ENCODE data around the gene MLH1.

The MLH1 gene

GRCh38 chr3:37029516-37030163, 36.3 kb downstream of the MLH1 start:
- Histone ChIP-seq H3K9ac (no peak overlapping the region), H3K4me3 (ENCODE audit: low read depth, low read length) (no peak overlapping the region), H3K27me3 (ENCODE audit: control insufficient read depth, insufficient read depth, low read length) (no peaks in the 10 kb centered on the region), H2AFZ (no peak overlapping the region), H3K9me3 (ENCODE audit: control insufficient read depth, low read length) (no peaks in the 10 kb centered on the region), H3K36me3 (ENCODE audit: control insufficient read depth, insufficient read depth, low read length) (no peaks in the 10 kb centered on the region), H3K4me2 (ENCODE audit: low read length) (no peak overlapping the region), H3K27ac (peak overlapping the region; percentile 5), H3K79me2 (no peaks in the 10 kb centered on the region), H3K4me1 (peaks cover 18% of the 10 kb centered on the region)
- no peak for TF ChIP-seq CTCF (IDR thresholded peaks at IDR 0.05)

- H3K4me1 ChIP-seq = peaks cover 18% of the 10 kb centered on the region
- H3K4me3 ChIP-seq (ENCODE audit: low read depth, low read length) = no peak overlapping the region
- no peaks in the 10 kb centered on the region for H3K79me2 ChIP-seq
- H3K9ac ChIP-seq = no peak overlapping the region
- H3K4me2 ChIP-seq (ENCODE audit: low read length) = no peak overlapping the region
- H3K9me3 ChIP-seq (ENCODE audit: control insufficient read depth, low read length) = no peaks in the 10 kb centered on the region
- H3K27me3 ChIP-seq (ENCODE audit: control insufficient read depth, insufficient read depth, low read length) = no peaks in the 10 kb centered on the region
- H3K36me3 ChIP-seq (ENCODE audit: control insufficient read depth, insufficient read depth, low read length) = no peaks in the 10 kb centered on the region
- H3K27ac ChIP-seq = no peak overlapping the region
- no peak for TF ChIP-seq CTCF (IDR thresholded peaks at IDR 0.05)
- H2AFZ ChIP-seq = no peak overlapping the region
Measured at GRCh38 chr3:37030588-37030987, 37.3 kb downstream of the MLH1 start.

DNA sequence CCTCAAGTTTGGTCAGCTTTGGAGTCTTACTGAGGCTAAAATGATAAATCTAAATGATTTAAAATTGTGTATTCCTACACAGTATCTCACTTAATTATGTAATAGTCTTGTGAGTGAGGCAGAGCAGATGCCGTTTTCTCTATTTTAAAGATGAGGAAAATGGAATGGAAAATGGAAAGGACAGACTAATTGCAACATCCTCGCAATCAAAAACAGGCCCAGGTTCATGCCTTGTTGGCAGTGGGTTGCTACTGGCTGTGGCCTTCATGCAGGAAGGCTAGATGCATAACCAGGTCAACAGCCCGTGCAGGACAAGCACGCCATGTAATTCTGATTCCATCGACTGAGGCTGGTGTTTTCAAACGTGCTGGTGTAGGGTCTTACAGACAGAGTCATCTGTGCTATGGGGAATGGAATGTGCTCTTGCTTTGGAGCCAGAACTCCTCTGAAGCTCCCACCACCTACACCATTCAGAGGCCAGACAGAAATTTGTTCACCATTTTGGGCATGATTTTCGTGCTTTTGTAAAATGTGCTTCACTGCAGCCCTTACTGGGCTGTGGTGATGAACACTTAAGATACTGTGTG, 37.9 kb downstream of the MLH1 start:
- H3K36me3 ChIP-seq (ENCODE audit: control insufficient read depth, insufficient read depth, low read length) = no peaks in the 10 kb centered on the region

GRCh38 chr3:37032961-37033360, 39.6 kb downstream of the MLH1 start:
- Histone ChIP-seq H3K27ac (peak overlapping the region; percentile 9), H3K9ac (no peak overlapping the region), H3K4me1 (peaks cover 18% of the 10 kb centered on the region)

More for the DNA sequence above, 37.9 kb downstream of the MLH1 start:
- H3K9ac ChIP-seq = no peak overlapping the region
- no peaks in the 10 kb centered on the region for H3K27me3 ChIP-seq (ENCODE audit: control insufficient read depth, insufficient read depth, low read length)
- no peaks in the 10 kb centered on the region for H3K9me3 ChIP-seq (ENCODE audit: control insufficient read depth, low read length)
- H2AFZ ChIP-seq = no peak overlapping the region
- no peak overlapping the region for H3K27ac ChIP-seq
- H3K4me3 ChIP-seq (ENCODE audit: low read depth, low read length) = no peak overlapping the region
- H3K4me2 ChIP-seq (ENCODE audit: low read length) = no peak overlapping the region
- no peak for TF ChIP-seq CTCF (IDR thresholded peaks at IDR 0.05)
- H3K79me2 ChIP-seq = no peaks in the 10 kb centered on the region
- H3K4me1 ChIP-seq = peaks cover 18% of the 10 kb centered on the region

More at GRCh38 chr3:37032961-37033360, 39.6 kb downstream of the MLH1 start:
- Histone ChIP-seq H3K36me3 (ENCODE audit: control insufficient read depth, insufficient read depth, low read length) (no peaks in the 10 kb centered on the region), H3K9me3 (ENCODE audit: control insufficient read depth, low read length) (no peaks in the 10 kb centered on the region), H3K4me3 (ENCODE audit: low read depth, low read length) (no peak overlapping the region), H3K27me3 (ENCODE audit: control insufficient read depth, insufficient read depth, low read length) (no peaks in the 10 kb centered on the region), H2AFZ (peak overlapping the region; percentile 31), H3K4me2 (ENCODE audit: low read length) (no peak overlapping the region), H3K79me2 (no peaks in the 10 kb centered on the region)
- no peak for TF ChIP-seq CTCF (IDR thresholded peaks at IDR 0.05)
